DND-41 (cell line): ENCODE results near the gene APCDD1L.

Source experiments
- ATAC-seq: fragments of 200-7000 bp; cut with Tn5 transposase; 3 replicates; pipeline ENCODE4 v1.9.1; 2021; ENCODE audit warnings: low read depth; ENCODE audit not compliant: insufficient read depth
- DNase-seq: peaks from one replicate; pipeline ENCODE4 v3.0.0-alpha.2; 2020
- H2AFZ ChIP-seq: 2 replicates; pipeline ENCODE4 v1.6.0; 2012; ENCODE audit warnings: low read depth, low read length
- H3K27ac ChIP-seq: 2 replicates; pipeline ENCODE4 v1.5.1; 2012; ENCODE audit warnings: low read length, inconsistent platforms
- H3K27me3 ChIP-seq: fragments of 200-600 bp; sonication (generic); 2 replicates; pipeline ENCODE4 v1.6.0; 2012; ENCODE audit warnings: low read length, mild to moderate bottlenecking, inconsistent platforms; ENCODE audit not compliant: insufficient read depth, poor library complexity
- H3K36me3 ChIP-seq: 2 replicates; pipeline ENCODE4 v1.5.1; 2012; ENCODE audit warnings: low read length, inconsistent platforms; ENCODE audit not compliant: insufficient read depth
- H3K4me1 ChIP-seq: 2 replicates; pipeline ENCODE4 v1.5.1; 2012; ENCODE audit warnings: mild to moderate bottlenecking, low read length; ENCODE audit not compliant: insufficient read depth
- H3K4me2 ChIP-seq: 2 replicates; pipeline ENCODE4 v1.6.0; 2012; ENCODE audit warnings: mild to moderate bottlenecking, moderate library complexity, low read length, inconsistent platforms; ENCODE audit not compliant: insufficient read depth
- H3K4me3 ChIP-seq, 2 experiments: fragments of 200-600 bp in 1 of 2; shearing (Covaris generic) in 1 of 2; 2 replicates each; pipeline ENCODE4 v1.5.1; 2012 to 2016; ENCODE audit warnings: inconsistent platforms in 2 of 2, low read length in 2 of 2, mild to moderate bottlenecking in 2 of 2, low read depth in 1 of 2, moderate library complexity in 1 of 2
- H3K79me2 ChIP-seq: 2 replicates; pipeline ENCODE4 v1.6.0; 2012; ENCODE audit warnings: low read length, inconsistent platforms; ENCODE audit not compliant: insufficient read depth
- H3K9ac ChIP-seq: 2 replicates; pipeline ENCODE4 v1.6.0; 2012; ENCODE audit warnings: low read depth, mild to moderate bottlenecking, inconsistent platforms, low read length, moderate library complexity
- H3K9me3 ChIP-seq: 2 replicates; pipeline ENCODE4 v1.5.1; 2012; ENCODE audit warnings: low read length, moderate library complexity, mild to moderate bottlenecking, inconsistent platforms; ENCODE audit not compliant: insufficient read depth, severe bottlenecking
- H4K20me1 ChIP-seq: 2 replicates; pipeline ENCODE4 v1.6.0; 2012; ENCODE audit warnings: low read length; ENCODE audit not compliant: insufficient read depth
- CTCF ChIP-seq: IDR thresholded peaks from 2 replicates; pipeline ENCODE4 v1.5.1; 2012; ENCODE audit warnings: borderline replicate concordance, low read length, moderate library complexity, mild to moderate bottlenecking; ENCODE audit not compliant: poor library complexity, severe bottlenecking; ENCODE audit errors: extremely low read depth
- EZH2 ChIP-seq: IDR thresholded peaks from 3 replicates; pipeline ENCODE4 v1.6.1; 2012; ENCODE audit warnings: borderline replicate concordance, low read depth, mild to moderate bottlenecking, moderate library complexity, low read length, inconsistent platforms; ENCODE audit not compliant: severe bottlenecking

The APCDD1L gene

GRCh38 chr20:58549231-58550209 lies 34.3 kb upstream of the APCDD1L start:
- DNase-seq, result no peak
- Histone ChIP-seq H4K20me1 (peaks cover 3% of the 10 kb centered on the region; the same call in 1 of the 2 replicates), H3K4me3 (no peak overlapping the region), H3K27me3 (peaks cover 5% of the 10 kb centered on the region), H3K27ac (no peak overlapping the region), H3K4me2 (no peak overlapping the region), H2AFZ (no peak overlapping the region), H3K4me1 (no peaks in the 10 kb centered on the region), H3K36me3 (no peaks in the 10 kb centered on the region), H3K9me3 (no peaks in the 10 kb centered on the region), H3K9ac (no peak overlapping the region), H3K79me2 (no peaks in the 10 kb centered on the region)
- no peak for ATAC-seq
- TF ChIP-seq CTCF (no peak), EZH2 (no peak)

GRCh38 chr20:58547623-58548475 lies 32.6 kb upstream of the APCDD1L start:
- Histone ChIP-seq H3K27ac (no peak overlapping the region), H3K4me2 (no peak overlapping the region), H3K36me3 (no peaks in the 10 kb centered on the region), H3K4me3 (no peak overlapping the region), H4K20me1 (peaks cover 2% of the 10 kb centered on the region; the same call in 1 of the 2 replicates), H3K27me3 (no peaks in the 10 kb centered on the region), H3K79me2 (no peaks in the 10 kb centered on the region), H3K9ac (no peak overlapping the region), H2AFZ (no peak overlapping the region), H3K4me1 (no peaks in the 10 kb centered on the region), H3K9me3 (no peaks in the 10 kb centered on the region)
- no peak for ATAC-seq
- DNase-seq, result no peak
- TF ChIP-seq EZH2, result no peak
- TF ChIP-seq CTCF, result no peak

- no peaks in the 10 kb centered on the region for H3K36me3 ChIP-seq
- H3K4me3 ChIP-seq, result no peak overlapping the region
- H3K27me3 ChIP-seq, result no peaks in the 10 kb centered on the region
- no peak overlapping the region for H2AFZ ChIP-seq
- peaks cover 3% of the 10 kb centered on the region; the same call in 1 of the 2 replicates for H4K20me1 ChIP-seq
- H3K4me1 ChIP-seq, result no peaks in the 10 kb centered on the region
- no peak for DNase-seq
- H3K4me2 ChIP-seq, result no peak overlapping the region
- no peak for ATAC-seq
- no peak for TF ChIP-seq EZH2
- no peak for TF ChIP-seq CTCF
- H3K9ac ChIP-seq, result no peak overlapping the region
- no peak overlapping the region for H3K27ac ChIP-seq
- H3K9me3 ChIP-seq, result no peaks in the 10 kb centered on the region
- no peaks in the 10 kb centered on the region for H3K79me2 ChIP-seq
Measured at GRCh38 chr20:58546756-58547622, 31.8 kb upstream of the APCDD1L start.
